GM12873 (cell line): ENCODE data around the gene MRPL12.

ENCODE experiments used
- TF ChIP-seq, protein P1 (sequence below): IDR thresholded peaks from 2 replicates; pipeline ENCODE4 v1.5.1; 2012; ENCODE audit warnings: low read depth, mild to moderate bottlenecking, moderate library complexity, low read length, control low read depth; ENCODE audit not compliant: insufficient read depth; ENCODE audit errors: missing control alignments

Gene MRPL12

DNA sequence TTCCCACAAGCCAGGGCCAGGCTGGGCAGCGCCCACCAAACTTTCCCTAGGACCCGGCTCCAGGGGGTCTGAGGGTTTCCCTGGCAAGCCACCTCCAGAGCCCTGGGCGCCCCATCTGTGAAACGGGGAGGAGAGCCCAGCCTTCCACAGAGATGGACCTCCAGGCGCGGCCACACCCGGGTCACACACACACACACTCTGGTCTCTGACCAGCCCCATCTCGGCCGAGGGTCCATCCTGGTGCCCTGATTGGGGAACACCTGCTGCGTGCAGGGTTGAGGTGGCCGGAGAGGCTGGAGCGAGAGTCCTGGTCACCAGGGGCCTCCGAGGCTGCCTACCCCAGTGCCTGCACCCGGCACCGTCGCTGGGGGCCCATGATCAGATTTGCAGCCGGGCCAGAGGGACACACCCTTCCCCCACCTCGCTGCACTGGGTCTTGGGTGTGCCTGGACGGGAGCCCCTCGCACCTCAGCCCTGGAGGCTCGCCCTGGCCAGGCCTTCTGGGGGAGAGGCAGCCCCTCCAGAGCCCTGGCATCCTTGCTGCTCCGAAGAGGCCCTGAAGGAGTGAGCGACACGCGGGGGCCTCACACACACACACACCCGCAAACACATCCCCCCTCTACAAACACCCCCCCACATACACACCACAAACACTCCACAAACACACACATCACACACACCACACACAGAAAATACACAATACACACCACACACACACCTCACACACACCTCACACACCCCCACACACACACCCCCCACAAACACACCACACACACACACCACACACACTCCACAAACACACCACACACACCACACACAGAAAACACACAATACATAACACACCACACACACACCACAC is 38.7 kb downstream of the MRPL12 start:
- TF ChIP-seq, protein P1, sequence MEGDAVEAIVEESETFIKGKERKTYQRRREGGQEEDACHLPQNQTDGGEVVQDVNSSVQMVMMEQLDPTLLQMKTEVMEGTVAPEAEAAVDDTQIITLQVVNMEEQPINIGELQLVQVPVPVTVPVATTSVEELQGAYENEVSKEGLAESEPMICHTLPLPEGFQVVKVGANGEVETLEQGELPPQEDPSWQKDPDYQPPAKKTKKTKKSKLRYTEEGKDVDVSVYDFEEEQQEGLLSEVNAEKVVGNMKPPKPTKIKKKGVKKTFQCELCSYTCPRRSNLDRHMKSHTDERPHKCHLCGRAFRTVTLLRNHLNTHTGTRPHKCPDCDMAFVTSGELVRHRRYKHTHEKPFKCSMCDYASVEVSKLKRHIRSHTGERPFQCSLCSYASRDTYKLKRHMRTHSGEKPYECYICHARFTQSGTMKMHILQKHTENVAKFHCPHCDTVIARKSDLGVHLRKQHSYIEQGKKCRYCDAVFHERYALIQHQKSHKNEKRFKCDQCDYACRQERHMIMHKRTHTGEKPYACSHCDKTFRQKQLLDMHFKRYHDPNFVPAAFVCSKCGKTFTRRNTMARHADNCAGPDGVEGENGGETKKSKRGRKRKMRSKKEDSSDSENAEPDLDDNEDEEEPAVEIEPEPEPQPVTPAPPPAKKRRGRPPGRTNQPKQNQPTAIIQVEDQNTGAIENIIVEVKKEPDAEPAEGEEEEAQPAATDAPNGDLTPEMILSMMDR: no peak
